Mucosa of descending colon (tissue), 3 donors: ENCODE results near the gene RFPL1. TPM values are rescaled to one million over a fixed set of nuclear protein-coding genes. Genes with fewer than 3 reads are reported as not detected.

Experiments used
- ATAC-seq: fragments of 200-7000 bp; cut with Tn5 transposase; one replicate; pipeline ENCODE4 v1.9.1; 2020; ENCODE audit warnings: mild to moderate bottlenecking, moderate library complexity
- DNase-seq, 3 donors: peaks; one replicate each; pipeline ENCODE4 v3.0.0-alpha.2; 2020
- H3K36me3 ChIP-seq: fragments of 200-600 bp; one replicate; pipeline ENCODE4 v1.8.0; 2021; ENCODE audit warnings: low read depth, mild to moderate bottlenecking
- H3K4me1 ChIP-seq: fragments of 200-600 bp; one replicate; pipeline ENCODE4 v1.8.0; 2021; ENCODE audit warnings: low read depth, mild to moderate bottlenecking
- H3K4me3 ChIP-seq: fragments of 200-600 bp; one replicate; pipeline ENCODE4 v1.8.0; 2021; ENCODE audit warnings: mild to moderate bottlenecking
- H3K9me3 ChIP-seq: fragments of 200-600 bp; one replicate; pipeline ENCODE4 v1.8.0; 2021; ENCODE audit warnings: mild to moderate bottlenecking
- CTCF ChIP-seq: fragments of 200-600 bp; IDR thresholded peaks from one replicate; pipeline ENCODE4 v1.8.0; 2022; ENCODE audit warnings: antibody characterized with exemption, mild to moderate bottlenecking
- intact Hi-C, 2 donors: fragments of 100-400 bp; cut with DNase I in 1 of 2; cut with micrococcal nuclease in 1 of 2; formaldehyde crosslinking; loops; one replicate each; pipeline versions ENCODE4 v1.11.0 to v1.11.1; 2022; cut with DNase I, micrococcal nuclease
- total RNA-seq, 3 donors: library from RNA; stranded (reverse); fragmentation: NEBNext Ultra II Directional in 2 of 3; extraction: Animal tissue kit (Norgen Biotek cat#: 25700) in 2 of 3; gene quantifications; one replicate each; pipeline versions ENCODE4 v1.2.1 to v1.2.4, GENCODE V29; 2021 to 2023
- donor health status: DM: no; HTN: no; CAD: no; lungs with moderate emphysema.
- donor health status: DM: no; HTN: no; CAD: no.
- donor health status: DM: no; HTN: yes; CAD: no.

RFPL1 gene
- total RNA-seq, 3 donors from 2014 or later, result not detected

GRCh38 chr22:29426476-29426875, 11.9 kb upstream of the RFPL1 start:
- no peaks in the 10 kb centered on the region for H3K9me3 ChIP-seq
- no peak for TF ChIP-seq CTCF
- no peaks in the 10 kb centered on the region for H3K4me1 ChIP-seq

GRCh38 chr22:29427176-29427760, 11.1 kb upstream of the RFPL1 start:
- no peaks in the 10 kb centered on the region for H3K36me3 ChIP-seq
- TF ChIP-seq CTCF, result no peak
- intact Hi-C loops, result no loop called here
- H3K4me3 ChIP-seq, result no peak overlapping the region
- no peaks in the 10 kb centered on the region for H3K9me3 ChIP-seq
- ATAC-seq, result no peak
- no peak for DNase-seq
- H3K4me1 ChIP-seq, result no peaks in the 10 kb centered on the region

More at GRCh38 chr22:29426476-29426875, 11.9 kb upstream of the RFPL1 start:
- intact Hi-C loops, result no loop called here
- ATAC-seq, result no peak
- Histone ChIP-seq H3K4me3 (no peak overlapping the region), H3K36me3 (no peaks in the 10 kb centered on the region)
- DNase-seq, result no peak

GRCh38 chr22:29431986-29432385, 6.4 kb upstream of the RFPL1 start:
- intact Hi-C loops, result no loop called here
- DNase-seq (no peak), ATAC-seq (no peak)
- TF ChIP-seq CTCF, result no peak
- H3K9me3 ChIP-seq, result no peaks in the 10 kb centered on the region
- no peaks in the 10 kb centered on the region for H3K4me1 ChIP-seq
- no peak overlapping the region for H3K4me3 ChIP-seq
- H3K36me3 ChIP-seq, result no peaks in the 10 kb centered on the region

GRCh38 chr22:29433856-29434255, 4.5 kb upstream of the RFPL1 start:
- intact Hi-C loops, result no loop called here
- ATAC-seq (no peak), DNase-seq (no peak)
- Histone ChIP-seq H3K9me3 (no peaks in the 10 kb centered on the region), H3K36me3 (no peaks in the 10 kb centered on the region), H3K4me3 (no peak overlapping the region), H3K4me1 (no peaks in the 10 kb centered on the region)
- TF ChIP-seq CTCF, result no peak

GRCh38 chr22:29434288-29434687, 4.1 kb upstream of the RFPL1 start:
- no peak for ATAC-seq
- DNase-seq, result no peak
- Histone ChIP-seq H3K4me1 (no peaks in the 10 kb centered on the region), H3K36me3 (no peaks in the 10 kb centered on the region), H3K9me3 (no peaks in the 10 kb centered on the region), H3K4me3 (no peak overlapping the region)
- TF ChIP-seq CTCF, result no peak
- intact Hi-C loops, result no loop called here
